ENCODE data around the gene CDYL.

Gene CDYL

GRCh38 chr6:4939241-4939640 lies 163.0 kb downstream of the CDYL start:
- no peak overlapping the region for H3K4me3 ChIP-seq (ENCODE audit: low read depth, low read length)
- TF ChIP-seq CTCF (IDR thresholded peaks at IDR 0.05; ENCODE audit: borderline replicate concordance, insufficient read depth, low read depth, low read length) = no peak

- H3K4me3 ChIP-seq (ENCODE audit: low read depth, low read length) = no peak overlapping the region
- no peak for TF ChIP-seq CTCF (IDR thresholded peaks at IDR 0.05; ENCODE audit: borderline replicate concordance, insufficient read depth, low read depth, low read length)
These were observed 164.2 kb downstream of the CDYL start for GRCh38 chr6:4940416-4940815.

GRCh38 chr6:4941782-4942672 lies 165.8 kb downstream of the CDYL start:
- H3K4me3 ChIP-seq (ENCODE audit: low read depth, low read length) = no peak overlapping the region
- TF ChIP-seq CTCF (IDR thresholded peaks at IDR 0.05; ENCODE audit: borderline replicate concordance, insufficient read depth, low read depth, low read length) = no peak

- H3K4me3 ChIP-seq (ENCODE audit: low read depth, low read length) = no peak overlapping the region
- TF ChIP-seq CTCF (IDR thresholded peaks at IDR 0.05; ENCODE audit: borderline replicate concordance, insufficient read depth, low read depth, low read length) = no peak
These were observed 166.4 kb downstream of the CDYL start for GRCh38 chr6:4942673-4943009.

GRCh38 chr6:4943716-4944115 lies 167.5 kb downstream of the CDYL start:
- no peak for TF ChIP-seq CTCF (IDR thresholded peaks at IDR 0.05; ENCODE audit: borderline replicate concordance, insufficient read depth, low read depth, low read length)
- no peak overlapping the region for H3K4me3 ChIP-seq (ENCODE audit: low read depth, low read length)

- no peak for TF ChIP-seq CTCF (IDR thresholded peaks at IDR 0.05; ENCODE audit: borderline replicate concordance, insufficient read depth, low read depth, low read length)
- no peak overlapping the region for H3K4me3 ChIP-seq (ENCODE audit: low read depth, low read length)
These were observed 168.1 kb downstream of the CDYL start for GRCh38 chr6:4944325-4944724.

GRCh38 chr6:4946521-4946920 lies 170.3 kb downstream of the CDYL start:
- no peak for TF ChIP-seq CTCF (IDR thresholded peaks at IDR 0.05; ENCODE audit: borderline replicate concordance, insufficient read depth, low read depth, low read length)

More at GRCh38 chr6:4946521-4946920, 170.3 kb downstream of the CDYL start:
- no peak overlapping the region for H3K4me3 ChIP-seq (ENCODE audit: low read depth, low read length)
